ENCODE results near the gene SAXO2. TPM values are rescaled to one million over a fixed set of nuclear protein-coding genes. Genes with fewer than 3 reads are reported as not detected.

The SAXO2 gene
- total RNA-seq, 4 donors from 2014 or later, result 0.23 to 1.7 (median 0.32) TPM; not detected in 1

GRCh38 chr15:82300883-82301282, 38.3 kb downstream of the SAXO2 start:
- peaks cover 7% of the 10 kb centered on the region for H3K27me3 ChIP-seq
- 91% methylated on average over 3 of the region's 7 CpGs for WGBS
- H3K4me3 ChIP-seq, result no peak overlapping the region
- DNase-seq (ENCODE audit: low spot score in 2 of 2), result no peak
- TF ChIP-seq POLR2A (IDR thresholded peaks at IDR 0.05), result no peak
- peaks cover 5% of the 10 kb centered on the region for H3K4me1 ChIP-seq
- no peak overlapping the region for H3K27ac ChIP-seq
- H3K36me3 ChIP-seq, result no peaks in the 10 kb centered on the region
- H3K9me3 ChIP-seq, result no peaks in the 10 kb centered on the region

GRCh38 chr15:82301296-82302016, 38.8 kb downstream of the SAXO2 start:
- WGBS, result 76% methylated on average over 3 of the region's 3 CpGs
- DNase-seq (ENCODE audit: low spot score in 2 of 2), result no peak
- H3K36me3 ChIP-seq, result no peaks in the 10 kb centered on the region
- no peaks in the 10 kb centered on the region for H3K9me3 ChIP-seq
- no peak overlapping the region for H3K27ac ChIP-seq
- H3K4me1 ChIP-seq, result peaks cover 5% of the 10 kb centered on the region
- no peak for TF ChIP-seq CTCF (IDR thresholded peaks at IDR 0.05)
- TF ChIP-seq POLR2AphosphoS5 (IDR thresholded peaks at IDR 0.05), result no peak
- no peak for TF ChIP-seq POLR2A (IDR thresholded peaks at IDR 0.05)
- no peak for TF ChIP-seq EP300 (IDR thresholded peaks at IDR 0.05)
- no peak overlapping the region for H3K4me3 ChIP-seq
- H3K27me3 ChIP-seq, result peaks cover 7% of the 10 kb centered on the region

- Histone ChIP-seq H3K27me3 (no peaks in the 10 kb centered on the region), H3K9me3 (no peaks in the 10 kb centered on the region), H3K4me3 (no peak overlapping the region), H3K4me1 (no peaks in the 10 kb centered on the region), H3K27ac (no peak overlapping the region), H3K36me3 (no peaks in the 10 kb centered on the region)
- 100% methylated on average over 2 of the region's 12 CpGs for WGBS
- DNase-seq (ENCODE audit: low spot score in 2 of 2), result peak in 1 of 2 donors; percentile 66
- no peak for TF ChIP-seq POLR2A (IDR thresholded peaks at IDR 0.05)
- TF ChIP-seq CTCF (IDR thresholded peaks at IDR 0.05), result no peak
- TF ChIP-seq EP300 (IDR thresholded peaks at IDR 0.05), result no peak
- no peak for TF ChIP-seq POLR2AphosphoS5 (IDR thresholded peaks at IDR 0.05)
Measured at GRCh38 chr15:82303956-82304777, 41.5 kb downstream of the SAXO2 start.

- H3K4me3 ChIP-seq, result no peak overlapping the region
- TF ChIP-seq POLR2A (IDR thresholded peaks at IDR 0.05) (no peak), EP300 (IDR thresholded peaks at IDR 0.05) (no peak), CTCF (IDR thresholded peaks at IDR 0.05) (no peak), POLR2AphosphoS5 (IDR thresholded peaks at IDR 0.05) (no peak)
- H3K9me3 ChIP-seq, result no peaks in the 10 kb centered on the region
- no peaks in the 10 kb centered on the region for H3K27me3 ChIP-seq
- H3K36me3 ChIP-seq, result no peaks in the 10 kb centered on the region
- peak in 1 of 2 donors; percentile 34 for DNase-seq (ENCODE audit: low spot score in 2 of 2)
- H3K4me1 ChIP-seq, result no peaks in the 10 kb centered on the region
- H3K27ac ChIP-seq, result no peak overlapping the region
- 88% methylated on average over 3 of the region's 4 CpGs for WGBS
Measured at GRCh38 chr15:82304778-82305090, 42.1 kb downstream of the SAXO2 start.

GRCh38 chr15:82305621-82306048, 43.0 kb downstream of the SAXO2 start:
- 81% methylated on average over 6 of the region's 7 CpGs for WGBS
- no peaks in the 10 kb centered on the region for H3K27me3 ChIP-seq
- DNase-seq (ENCODE audit: low spot score in 2 of 2), result peak in 1 of 2 donors; percentile 58
- no peak overlapping the region for H3K4me3 ChIP-seq
- H3K4me1 ChIP-seq, result no peaks in the 10 kb centered on the region
- no peaks in the 10 kb centered on the region for H3K36me3 ChIP-seq
- H3K9me3 ChIP-seq, result no peaks in the 10 kb centered on the region
- TF ChIP-seq EP300 (IDR thresholded peaks at IDR 0.05) (no peak), CTCF (IDR thresholded peaks at IDR 0.05) (no peak), POLR2AphosphoS5 (IDR thresholded peaks at IDR 0.05) (no peak), POLR2A (IDR thresholded peaks at IDR 0.05) (no peak)
- no peak overlapping the region for H3K27ac ChIP-seq
